OCI-LY3 (cell line): ENCODE measurements around the gene DCAF4.

Experiments
- EZH2phosphoT487 ChIP-seq: fragments of 200-600 bp; shearing (Covaris generic); IDR thresholded peaks from 2 replicates; pipeline ENCODE4 v1.6.1; 2018; ENCODE audit warnings: antibody characterized with exemption, mixed run types, low read depth
- TF ChIP-seq, protein P1 (sequence below): fragments of 200-600, 300-600 bp; sonication (generic); IDR thresholded peaks from 2 replicates; pipeline ENCODE4 v1.5.1; 2014; ENCODE audit warnings: antibody characterized with exemption, low read length, low read depth

DNA sequence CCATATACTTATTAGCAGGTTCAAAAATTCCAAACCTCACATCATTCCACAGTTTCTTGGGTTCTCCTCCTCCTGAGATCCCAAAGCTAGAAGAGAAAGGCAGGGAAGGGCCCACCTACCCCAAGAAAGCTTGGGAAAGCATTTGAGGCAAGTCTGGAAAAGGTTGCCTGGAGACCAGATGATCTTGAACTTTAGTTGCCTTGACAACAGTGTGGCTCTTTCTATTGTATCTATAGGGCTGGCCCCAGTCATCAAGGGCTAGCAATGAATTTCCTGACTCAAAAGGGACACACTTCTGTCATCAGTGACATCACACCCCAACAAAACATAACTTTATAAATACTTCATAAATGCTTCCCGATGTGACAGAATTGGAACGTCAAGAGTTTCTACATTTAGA lies 60.6 kb downstream of the DCAF4 start:
- TF ChIP-seq, protein P1, sequence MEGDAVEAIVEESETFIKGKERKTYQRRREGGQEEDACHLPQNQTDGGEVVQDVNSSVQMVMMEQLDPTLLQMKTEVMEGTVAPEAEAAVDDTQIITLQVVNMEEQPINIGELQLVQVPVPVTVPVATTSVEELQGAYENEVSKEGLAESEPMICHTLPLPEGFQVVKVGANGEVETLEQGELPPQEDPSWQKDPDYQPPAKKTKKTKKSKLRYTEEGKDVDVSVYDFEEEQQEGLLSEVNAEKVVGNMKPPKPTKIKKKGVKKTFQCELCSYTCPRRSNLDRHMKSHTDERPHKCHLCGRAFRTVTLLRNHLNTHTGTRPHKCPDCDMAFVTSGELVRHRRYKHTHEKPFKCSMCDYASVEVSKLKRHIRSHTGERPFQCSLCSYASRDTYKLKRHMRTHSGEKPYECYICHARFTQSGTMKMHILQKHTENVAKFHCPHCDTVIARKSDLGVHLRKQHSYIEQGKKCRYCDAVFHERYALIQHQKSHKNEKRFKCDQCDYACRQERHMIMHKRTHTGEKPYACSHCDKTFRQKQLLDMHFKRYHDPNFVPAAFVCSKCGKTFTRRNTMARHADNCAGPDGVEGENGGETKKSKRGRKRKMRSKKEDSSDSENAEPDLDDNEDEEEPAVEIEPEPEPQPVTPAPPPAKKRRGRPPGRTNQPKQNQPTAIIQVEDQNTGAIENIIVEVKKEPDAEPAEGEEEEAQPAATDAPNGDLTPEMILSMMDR, result no peak
- TF ChIP-seq EZH2phosphoT487, result no peak
